ENCODE measurements around the gene NHLRC2.
"Not testable (repeated sequence)": the region's sequence is repeated elsewhere in the genome, so short reads cannot be mapped to it uniquely, and the experiment has no call there.

The NHLRC2 gene, protein sequence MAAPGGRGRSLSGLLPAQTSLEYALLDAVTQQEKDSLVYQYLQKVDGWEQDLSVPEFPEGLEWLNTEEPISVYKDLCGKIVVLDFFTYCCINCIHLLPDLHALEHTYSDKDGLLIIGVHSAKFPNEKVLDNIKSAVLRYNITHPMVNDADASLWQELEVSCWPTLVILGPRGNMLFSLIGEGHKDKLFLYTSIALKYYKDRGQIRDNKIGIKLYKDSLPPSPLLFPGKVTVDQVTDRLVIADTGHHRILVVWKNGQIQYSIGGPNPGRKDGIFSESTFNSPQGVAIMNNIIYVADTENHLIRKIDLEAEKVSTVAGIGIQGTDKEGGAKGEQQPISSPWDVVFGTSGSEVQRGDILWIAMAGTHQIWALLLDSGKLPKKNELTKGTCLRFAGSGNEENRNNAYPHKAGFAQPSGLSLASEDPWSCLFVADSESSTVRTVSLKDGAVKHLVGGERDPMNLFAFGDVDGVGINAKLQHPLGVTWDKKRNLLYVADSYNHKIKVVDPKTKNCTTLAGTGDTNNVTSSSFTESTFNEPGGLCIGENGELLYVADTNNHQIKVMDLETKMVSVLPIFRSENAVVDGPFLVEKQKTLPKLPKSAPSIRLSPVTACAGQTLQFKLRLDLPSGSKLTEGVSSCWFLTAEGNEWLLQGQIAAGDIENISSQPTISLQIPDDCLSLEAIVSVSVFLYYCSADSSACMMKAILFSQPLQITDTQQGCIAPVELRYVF

DNA sequence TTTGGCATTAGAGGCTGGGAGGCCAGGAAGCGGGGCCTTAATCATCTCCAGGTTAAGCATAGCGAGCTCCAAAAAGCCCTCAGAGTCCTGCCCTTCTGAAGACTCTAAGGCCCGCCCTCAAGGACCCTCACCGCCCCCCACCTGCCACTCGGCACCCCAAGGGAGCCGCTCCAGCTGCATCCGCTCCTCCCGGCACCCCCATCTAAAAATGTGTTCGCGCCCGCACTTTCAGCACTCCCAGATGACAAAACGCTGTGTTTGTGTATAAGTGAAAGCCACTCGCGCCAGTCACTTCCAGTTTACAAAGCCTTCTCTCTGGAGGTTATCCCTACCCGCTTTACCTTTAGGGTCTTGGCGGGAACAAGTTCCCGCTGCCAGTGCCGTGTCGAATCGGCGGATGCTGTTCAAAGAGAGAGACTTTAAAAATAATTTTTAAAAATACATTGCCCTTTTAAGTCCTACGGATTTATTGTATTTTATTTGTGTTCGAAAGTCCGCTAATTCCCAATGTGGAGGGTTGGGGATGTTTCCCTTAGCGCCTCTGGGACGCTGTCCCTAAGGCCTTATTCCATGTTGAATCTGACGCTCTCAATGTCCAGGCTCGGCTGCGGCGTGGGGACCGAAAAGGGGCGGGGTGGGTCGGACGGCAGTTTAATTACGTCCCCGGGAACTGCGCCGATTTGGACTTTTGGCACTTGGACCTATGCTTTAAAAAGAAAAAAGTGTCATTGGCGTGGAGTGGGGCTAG, at the start of gene NHLRC2, which contains the start of gene DCLRE1A:
NHLRC2 (plus strand) TSS at position 649 of the 748 bp plus-strand sequence. CDS start 212 bp downstream, outside the sequence.
DCLRE1A (minus strand) TSS at position 70 of the 748 bp plus-strand sequence. CDS start 900 bp downstream, outside the sequence.
- DNase-seq: peak; percentile 90

DNA sequence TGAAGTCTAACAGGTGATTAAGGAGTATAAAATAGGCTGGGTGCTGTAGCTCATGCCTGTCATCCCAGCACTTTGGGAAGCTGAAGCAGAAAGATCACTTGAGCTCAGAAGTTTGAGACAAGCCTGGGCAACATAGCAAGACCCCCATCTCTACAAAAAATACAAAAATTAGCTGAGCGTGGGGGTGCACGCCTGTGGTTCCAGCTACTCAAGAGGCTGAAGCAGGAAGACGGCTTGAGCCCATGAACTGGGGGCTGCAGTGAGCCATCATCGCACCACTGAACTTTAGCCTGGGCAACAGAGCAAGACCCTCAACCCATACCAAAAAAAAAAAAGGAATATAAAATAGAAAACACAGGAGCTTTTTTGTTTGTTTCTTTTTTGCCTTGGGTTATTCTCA, 48.0 kb upstream of the NHLRC2 start:
- DNase-seq: no peak

DNA sequence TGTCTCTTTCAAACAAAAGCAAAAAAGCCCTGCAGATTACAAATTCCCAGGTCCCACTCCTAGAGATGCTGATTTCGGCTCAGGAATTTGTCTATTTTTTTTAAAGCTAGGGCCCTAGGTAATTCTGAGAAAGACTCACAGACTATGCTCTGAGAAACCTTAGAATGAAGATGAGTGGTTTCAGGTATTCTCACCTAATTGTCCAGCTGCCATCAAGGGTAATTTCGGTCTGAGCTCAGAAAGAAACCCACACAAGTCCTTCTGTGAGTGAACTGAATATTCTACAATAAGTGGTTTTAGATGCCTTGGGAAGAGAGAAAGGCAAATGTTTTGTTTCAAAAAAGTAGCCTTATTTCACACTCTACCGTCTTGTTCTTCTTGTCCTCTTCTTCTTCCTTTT, 46.3 kb upstream of the NHLRC2 start:
- no peak for DNase-seq

DNA sequence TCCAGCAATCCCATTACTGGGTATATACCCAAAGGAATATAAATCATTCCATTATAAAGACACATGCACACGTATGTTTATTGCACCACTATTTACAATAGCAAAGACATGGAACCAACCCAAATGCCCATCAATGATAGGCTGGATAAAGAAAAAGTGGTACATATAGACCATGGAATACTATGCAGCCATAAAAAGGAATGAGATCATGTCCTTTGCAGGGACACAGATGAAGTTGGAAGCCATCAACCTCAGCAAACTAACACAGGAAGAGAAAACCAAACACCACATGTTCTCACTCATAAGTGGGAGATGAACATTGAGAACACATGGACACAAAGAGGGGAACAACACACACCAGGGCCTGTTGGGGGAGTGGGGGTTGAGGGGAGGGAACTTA, 39.8 kb upstream of the NHLRC2 start:
- DNase-seq: not testable (repeated sequence)

DNA sequence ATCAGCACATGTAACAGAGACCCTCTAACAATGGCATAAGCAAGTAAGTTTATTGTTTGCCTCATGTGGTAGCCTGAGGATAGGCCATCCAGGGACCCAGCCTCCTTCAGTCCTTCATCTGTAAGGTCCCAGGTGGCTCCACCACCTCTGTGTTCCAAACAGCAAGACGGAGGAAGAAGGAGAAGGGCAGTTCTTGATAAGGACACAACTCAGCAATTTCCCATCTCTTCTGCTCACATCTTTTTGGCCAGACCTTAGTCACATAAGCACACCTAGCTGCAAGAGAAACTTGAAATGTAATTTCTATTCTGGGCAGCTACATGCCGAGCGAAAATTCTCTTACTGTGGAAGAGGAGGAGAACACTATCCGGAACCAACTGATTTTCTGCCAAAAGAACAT, 34.5 kb upstream of the NHLRC2 start:
- no peak for DNase-seq

DNA sequence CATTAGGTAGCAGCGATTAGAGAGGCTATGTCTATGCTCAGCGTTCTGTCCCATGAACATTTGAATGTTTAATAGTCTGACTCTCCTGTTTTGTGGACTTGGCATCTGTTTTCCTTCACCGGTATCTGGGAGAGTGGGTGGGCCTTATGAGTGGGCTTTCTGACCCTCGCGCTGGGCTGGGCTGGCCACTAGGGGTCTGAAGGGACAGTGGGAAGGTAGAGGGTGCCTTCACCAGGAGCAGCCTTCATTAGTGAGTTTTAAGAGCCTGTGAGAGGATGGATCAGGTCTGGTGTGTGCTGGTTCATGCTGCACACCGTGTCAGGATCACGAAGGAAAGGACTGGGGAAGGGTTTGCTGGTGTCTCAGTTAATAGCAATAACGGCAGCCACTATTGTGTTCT, 34.0 kb upstream of the NHLRC2 start:
- no peak for DNase-seq

DNA sequence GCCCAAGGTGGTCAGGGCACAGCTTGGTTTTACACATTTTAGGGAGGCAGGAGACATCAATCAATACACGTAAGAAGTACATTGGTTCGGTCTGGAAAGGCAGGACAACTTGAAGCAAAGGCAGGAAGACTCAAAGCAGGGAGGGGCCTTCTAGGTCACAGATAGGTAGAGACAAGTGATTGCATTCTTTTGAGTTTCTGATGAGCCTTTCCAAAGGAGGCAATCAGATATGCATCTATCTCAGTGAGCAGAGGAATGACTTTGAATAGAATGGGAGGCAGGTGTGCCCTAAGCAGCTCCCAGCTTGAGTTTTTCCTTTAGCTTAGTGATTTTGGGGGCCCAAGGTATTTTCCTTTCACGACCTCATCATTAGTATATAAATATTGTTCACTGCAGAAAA, 33.2 kb upstream of the NHLRC2 start:
- DNase-seq: not testable (repeated sequence)

DNA sequence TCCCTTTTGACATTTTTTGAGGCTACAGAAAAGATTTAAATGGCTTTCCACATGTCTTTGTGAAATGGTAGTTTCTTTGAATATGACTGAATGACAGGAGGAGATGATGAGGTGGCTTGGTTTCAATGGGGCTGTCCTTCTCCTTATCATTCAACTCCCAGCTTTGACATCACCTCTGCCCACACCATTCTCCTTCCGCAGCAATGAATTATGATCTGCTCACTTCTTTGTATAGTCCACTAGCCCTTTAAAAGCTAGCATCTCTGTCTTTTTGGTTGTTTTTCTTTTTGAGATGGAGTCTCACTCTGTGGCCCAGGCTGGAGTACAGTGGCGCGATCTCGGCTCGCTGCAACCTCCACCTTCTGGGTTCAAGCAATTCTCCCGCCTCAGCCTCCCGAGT, 32.3 kb upstream of the NHLRC2 start:
- no peak for DNase-seq

DNA sequence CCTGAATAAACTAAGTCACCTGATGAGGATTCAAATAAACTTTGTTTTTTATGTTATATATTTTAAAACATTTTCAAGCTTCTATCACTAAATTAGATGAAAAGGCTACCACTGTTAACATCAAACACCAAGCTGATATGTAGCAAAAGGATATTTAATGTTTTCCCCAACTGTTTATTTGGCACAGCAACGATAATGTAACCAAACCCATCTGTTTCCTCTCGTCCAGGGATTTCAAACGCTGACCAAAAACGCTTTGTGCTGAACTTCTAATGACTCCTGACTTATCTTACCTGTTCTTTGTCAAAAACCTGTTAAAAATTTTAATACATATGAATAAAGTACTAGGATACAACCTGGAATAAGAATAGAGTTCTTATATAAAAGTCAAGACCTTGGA, 31.1 kb upstream of the NHLRC2 start:
- no peak for DNase-seq

DNA sequence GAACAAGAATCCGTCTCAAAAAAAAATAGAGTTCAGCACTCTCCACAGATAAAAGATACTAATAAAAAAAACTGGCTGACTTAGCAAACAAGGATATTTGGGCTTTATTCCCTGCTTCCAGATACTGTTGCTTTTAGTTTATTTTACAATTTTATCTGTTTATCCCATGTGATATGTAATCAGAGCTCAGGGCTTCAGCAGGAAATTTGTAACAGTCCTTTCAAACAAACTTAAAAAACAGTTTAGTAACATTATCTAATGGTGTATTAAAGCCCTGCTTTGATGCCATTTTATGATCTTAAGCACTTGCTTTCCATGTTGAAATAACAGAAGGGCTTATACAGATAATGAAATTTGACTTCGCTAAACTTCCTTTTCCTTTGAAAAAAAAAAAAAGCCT, 28.7 kb upstream of the NHLRC2 start:
- no peak for DNase-seq

DNA sequence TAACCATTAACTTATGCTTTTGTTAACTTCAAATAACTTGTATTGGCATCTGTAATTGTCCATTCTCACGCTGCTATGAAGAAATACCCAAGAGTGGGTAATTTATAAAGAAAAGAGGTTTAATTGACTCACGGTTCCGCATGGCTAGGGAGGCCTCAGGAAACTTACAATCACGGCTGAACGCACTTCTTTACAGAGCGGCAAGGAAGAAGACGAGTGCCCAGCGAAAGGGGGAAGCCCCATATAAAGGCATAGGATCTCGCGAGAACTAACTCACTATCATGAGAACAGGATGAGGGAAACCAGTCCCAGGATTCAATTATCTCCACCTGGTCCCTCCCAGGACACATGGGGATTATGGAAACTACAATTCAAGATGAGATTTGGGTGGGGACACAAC, 25.9 kb upstream of the NHLRC2 start:
- not testable (repeated sequence) for DNase-seq

DNA sequence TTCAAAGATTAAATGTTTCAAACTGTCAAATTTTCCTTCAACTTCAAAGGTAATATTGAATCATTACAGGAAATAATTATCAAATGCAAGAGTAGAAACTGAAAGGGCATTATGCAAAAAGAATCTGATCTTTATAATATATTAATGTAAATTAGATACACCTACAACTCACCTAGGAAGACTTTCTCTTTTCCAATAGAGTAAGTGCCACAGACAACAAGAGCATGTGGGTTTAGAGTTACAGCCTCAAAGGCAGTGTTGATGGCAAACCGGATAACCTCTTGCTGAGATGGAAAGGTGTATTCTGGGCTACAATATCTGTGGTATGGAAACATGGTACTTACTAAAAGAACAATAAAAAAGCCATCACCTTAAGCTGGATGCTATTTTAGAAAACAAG, 12.3 kb upstream of the NHLRC2 start:
- no peak for DNase-seq

DNA sequence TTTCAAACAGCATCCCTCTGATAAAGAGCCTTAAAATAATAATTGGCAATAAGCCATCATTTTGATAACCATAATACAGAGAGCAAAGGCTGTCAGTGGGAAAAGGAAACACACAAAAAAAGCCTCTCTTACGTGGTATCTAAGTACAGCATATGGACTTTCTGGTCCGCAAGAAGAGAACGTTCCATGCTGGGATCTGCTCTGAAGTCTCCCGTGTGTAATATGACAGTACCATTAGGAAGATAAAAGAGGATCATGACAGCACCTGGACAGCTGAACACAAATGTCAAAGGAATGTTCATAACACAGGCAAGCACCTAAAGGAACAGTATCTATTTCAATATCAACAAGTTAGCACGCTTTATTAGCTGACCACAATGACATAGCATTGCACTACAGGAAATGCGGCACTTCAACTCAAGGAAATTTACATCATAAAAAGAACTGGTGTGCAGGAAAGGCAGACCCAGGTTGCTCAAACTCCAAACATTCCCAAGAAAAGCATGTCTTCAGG, 10.4 kb upstream of the NHLRC2 start:
- no peak for DNase-seq

DNA sequence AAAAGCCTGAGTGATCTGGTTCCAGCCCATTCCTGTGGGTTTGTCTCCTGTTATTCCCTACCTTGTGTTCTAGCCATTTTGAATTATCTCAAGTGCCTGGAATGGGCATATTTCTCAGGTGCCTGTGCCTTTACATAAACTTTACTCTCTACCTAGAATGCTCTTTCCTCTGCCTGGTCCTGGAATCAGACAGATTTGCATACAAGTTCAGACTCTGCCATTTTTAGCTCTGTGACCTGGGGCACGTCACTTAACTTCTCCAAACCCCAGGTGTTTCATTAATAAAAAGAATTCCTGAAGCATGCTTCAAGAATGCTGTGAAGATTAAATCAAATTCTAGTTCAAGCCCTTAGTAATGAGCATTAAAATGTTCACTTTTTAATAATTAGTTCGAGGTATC, 8.4 kb upstream of the NHLRC2 start:
- no peak for DNase-seq

DNA sequence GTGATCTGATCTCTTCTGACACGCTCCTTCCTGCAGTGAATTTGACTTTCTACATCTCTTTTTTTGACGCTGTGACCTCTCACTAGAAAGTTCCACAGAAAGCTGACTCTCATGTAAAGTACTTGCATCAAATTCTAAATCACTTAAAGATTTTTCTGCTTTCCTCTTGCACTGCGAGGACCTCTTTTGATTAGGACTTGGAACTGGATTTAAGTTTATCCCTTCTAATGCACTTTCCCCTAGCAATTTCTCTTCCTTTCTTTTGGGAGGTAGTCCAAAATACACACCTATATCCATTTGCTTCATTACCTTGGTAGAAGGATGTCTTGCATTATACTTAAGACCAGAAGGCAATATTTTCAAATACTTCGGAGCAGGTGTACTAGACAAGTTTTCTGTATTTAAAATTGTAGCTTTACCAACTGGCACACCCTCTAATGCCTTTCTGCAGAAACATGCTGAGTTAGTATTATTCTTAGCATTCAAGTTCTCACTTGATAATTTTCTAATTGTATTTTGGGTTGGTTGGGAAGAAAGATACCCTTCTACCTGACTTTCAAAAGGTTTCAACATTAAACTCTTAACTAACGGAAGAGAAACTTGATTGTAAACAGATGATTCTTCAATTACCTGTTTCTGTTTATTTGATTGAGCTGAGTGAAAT, 5.2 kb upstream of the NHLRC2 start:
- DNase-seq: no peak

DNA sequence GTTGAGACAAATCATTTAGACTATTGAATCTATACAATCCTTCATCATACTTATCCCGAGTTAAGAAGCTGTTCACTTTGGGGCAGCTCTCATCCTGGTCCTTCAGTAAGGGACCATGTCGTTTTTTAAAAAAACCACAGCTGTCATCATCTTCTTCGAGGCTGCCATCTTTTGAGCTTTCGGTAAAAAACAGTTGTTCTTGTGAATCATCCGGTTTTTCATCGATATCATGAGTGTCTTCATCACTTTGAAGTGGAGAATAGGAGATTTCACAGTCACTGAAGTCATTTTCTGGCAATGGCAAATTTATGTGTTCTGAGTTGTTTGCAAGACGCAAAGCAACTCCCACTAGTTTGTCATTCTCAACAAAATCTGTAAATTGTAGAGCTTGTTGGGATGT, 4.5 kb upstream of the NHLRC2 start:
- DNase-seq: no peak

DNA sequence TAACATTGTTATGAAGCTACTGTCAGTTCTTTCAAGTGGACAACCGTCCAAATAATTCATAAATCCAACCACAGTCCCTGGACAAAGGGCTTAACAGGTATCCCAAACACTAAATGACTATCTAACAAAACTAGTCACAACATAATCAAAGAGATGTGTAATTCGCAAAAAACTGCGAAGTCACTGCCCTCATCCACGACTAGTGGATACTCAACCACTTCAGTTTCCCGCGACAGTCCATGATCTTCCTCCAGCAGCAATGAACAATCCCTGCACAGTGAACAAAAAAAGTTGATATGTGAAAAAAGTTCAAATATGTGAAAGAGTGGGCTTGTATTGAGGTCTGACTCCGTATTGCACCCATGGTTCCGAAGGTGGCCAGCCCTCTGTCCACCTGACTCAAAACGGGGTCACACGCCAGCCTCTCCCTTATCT, 866 bp upstream of the NHLRC2 start:
- DNase-seq: no peak

DNA sequence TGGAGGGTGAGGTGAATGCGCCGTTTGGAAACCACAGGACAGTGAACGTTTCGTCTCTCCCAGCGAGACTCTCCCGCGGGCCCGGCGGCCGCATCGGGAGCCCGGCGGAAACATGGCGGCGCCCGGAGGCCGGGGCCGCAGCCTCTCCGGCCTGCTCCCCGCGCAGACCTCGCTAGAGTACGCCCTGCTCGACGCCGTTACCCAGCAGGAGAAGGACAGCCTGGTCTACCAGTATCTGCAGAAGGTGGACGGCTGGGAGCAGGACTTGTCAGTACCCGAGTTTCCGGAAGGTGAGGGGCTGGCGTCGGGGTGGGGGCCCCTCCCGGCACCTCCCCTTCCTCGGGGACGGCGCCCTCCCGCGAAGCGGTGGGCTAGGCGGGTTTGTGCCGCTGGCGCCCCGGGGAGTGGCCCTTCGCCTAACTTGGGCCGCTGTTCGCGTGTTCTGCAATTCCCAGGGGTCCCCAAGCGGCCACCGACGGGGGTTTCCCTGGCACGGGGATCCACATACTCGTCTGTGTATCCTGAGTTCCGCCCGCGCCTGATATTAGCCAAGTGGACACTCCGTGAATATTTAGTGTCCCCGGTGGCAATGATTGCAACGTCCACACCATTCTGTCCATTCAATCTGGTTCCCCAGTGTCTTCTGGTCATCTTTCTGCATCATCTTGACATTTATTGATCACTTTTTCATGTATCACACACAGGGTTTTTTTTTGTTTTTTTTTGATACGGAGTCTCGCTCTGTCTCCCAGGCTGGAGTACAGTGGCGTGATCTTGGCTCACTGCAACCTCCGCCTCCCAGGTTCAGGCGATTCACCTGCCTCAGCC, 514 bp downstream of the NHLRC2 start:
- no peak for DNase-seq

DNA sequence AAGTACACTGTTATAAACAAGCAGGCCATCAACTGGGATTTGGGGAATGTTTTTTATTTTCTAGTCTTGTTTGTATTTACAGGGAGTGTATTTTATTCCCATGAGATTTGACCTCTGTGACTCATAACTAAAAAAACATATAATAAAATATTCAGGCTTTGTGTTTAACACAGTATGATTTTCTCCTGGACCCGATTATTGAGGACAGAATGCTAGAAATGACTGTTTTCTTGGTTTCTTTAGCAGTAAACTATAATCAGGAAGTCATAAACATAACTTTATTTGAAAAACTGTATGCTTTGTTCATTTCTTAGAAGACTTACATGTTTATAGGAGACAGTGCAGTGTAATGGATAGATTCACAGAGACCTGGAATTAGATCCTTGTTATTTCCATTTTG, 2.1 kb downstream of the NHLRC2 start:
- DNase-seq: no peak

DNA sequence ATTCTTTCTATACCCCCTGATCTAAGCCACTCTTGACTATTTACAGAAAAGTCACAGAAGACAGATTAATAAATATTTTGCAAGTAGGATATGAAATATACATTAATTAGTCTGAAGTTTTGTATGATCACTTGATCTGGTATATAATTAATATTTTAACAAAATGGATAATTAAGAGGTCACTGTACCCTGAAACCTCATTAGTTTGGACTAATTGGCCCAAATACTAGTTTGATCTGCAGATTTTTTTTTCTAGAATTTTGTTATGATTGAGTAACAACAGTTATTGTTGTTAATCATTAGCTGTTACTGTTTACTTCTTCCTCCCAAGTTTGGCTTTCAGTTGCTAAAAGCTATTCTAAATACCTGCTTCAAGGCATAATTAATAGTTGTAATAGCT, 2.7 kb downstream of the NHLRC2 start:
- no peak for DNase-seq

DNA sequence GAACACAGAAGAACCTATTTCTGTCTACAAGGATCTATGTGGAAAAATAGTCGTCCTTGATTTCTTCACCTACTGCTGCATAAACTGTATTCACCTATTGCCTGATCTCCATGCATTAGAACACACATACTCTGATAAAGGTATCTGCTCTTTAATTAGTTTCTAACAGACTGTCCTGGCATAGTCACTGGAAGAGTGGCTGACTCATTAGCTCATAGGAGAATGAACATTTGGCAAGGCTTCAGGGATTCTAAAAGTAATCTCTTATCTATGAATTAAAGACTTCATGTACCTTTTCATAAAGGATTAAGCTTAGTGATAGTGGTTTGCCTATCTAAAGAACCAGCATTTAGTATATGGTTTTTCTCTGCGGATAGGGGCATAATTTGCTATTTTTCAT, 4.1 kb downstream of the NHLRC2 start:
- DNase-seq: no peak

DNA sequence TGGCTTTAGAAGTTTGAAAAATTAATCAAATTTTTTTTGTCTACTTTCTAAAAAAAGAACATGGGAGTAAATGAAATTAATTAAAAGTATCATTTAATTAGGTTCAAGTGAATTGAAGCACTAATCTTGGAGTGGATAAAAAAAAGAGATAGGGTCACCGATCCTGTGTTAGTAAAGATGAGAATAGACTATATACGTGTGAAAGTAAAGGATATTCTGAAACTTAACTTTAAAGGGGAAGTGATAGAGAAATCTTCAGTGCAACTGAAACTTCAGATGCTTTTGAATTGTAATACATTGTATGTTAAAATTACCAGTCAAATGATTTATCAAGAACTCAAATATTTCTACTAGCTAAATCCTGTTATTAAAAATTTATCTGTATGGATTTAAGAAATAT, 4.8 kb downstream of the NHLRC2 start:
- no peak for DNase-seq

All from right forelimb (tissue), 1 donor.